Neuronal stem cell (in vitro differentiated cells): ENCODE results near the gene EXT2.

ENCODE experiments used
- DNase-seq: peaks from one replicate; pipeline ENCODE4 v3.0.0-alpha.2; 2013; ENCODE audit warnings: low spot score
- H2AFZ ChIP-seq: one replicate; pipeline ENCODE4 v1.6.1; 2013; ENCODE audit warnings: mild to moderate bottlenecking, low read length, inconsistent platforms
- H2AK5ac ChIP-seq: 2 replicates; pipeline ENCODE4 v1.6.1; 2013; ENCODE audit warnings: low read depth, mild to moderate bottlenecking, inconsistent platforms, low read length, moderate library complexity, mixed read lengths
- H2BK120ac ChIP-seq: 2 replicates; pipeline ENCODE4 v1.6.1; 2013; ENCODE audit warnings: low read depth, mild to moderate bottlenecking, inconsistent platforms, low read length, moderate library complexity, mixed read lengths
- H2BK12ac ChIP-seq: one replicate; pipeline ENCODE4 v1.6.1; 2013; ENCODE audit warnings: low read length, inconsistent platforms
- H2BK15ac ChIP-seq: 2 replicates; pipeline ENCODE4 v1.6.1; 2013; ENCODE audit warnings: mild to moderate bottlenecking, low read length, inconsistent platforms, mixed read lengths
- H2BK5ac ChIP-seq: one replicate; pipeline ENCODE4 v1.6.1; 2013; ENCODE audit warnings: inconsistent platforms, mild to moderate bottlenecking, low read length, moderate library complexity
- H3K14ac ChIP-seq: one replicate; pipeline ENCODE4 v1.6.1; 2013; ENCODE audit warnings: low read length, inconsistent platforms
- H3K18ac ChIP-seq: 2 replicates; pipeline ENCODE4 v1.6.1; 2013; ENCODE audit warnings: low read length, inconsistent platforms
- H3K23ac ChIP-seq: 2 replicates; pipeline ENCODE4 v1.6.1; 2013; ENCODE audit warnings: low read depth, mild to moderate bottlenecking, mixed read lengths, low read length, inconsistent platforms; ENCODE audit not compliant: poor library complexity
- H3K27ac ChIP-seq: replicated peaks from 3 replicates; pipeline ENCODE4 v1.5.1; 2013; ENCODE audit warnings: low read length, inconsistent platforms
- H3K27me3 ChIP-seq, 3 experiments: 2 replicates each; pipeline ENCODE4 v1.6.1; 2013; ENCODE audit warnings: low read length in 3 of 3, mild to moderate bottlenecking in 2 of 3, inconsistent platforms in 1 of 3, low read depth in 1 of 3, mixed read lengths in 1 of 3, moderate library complexity in 1 of 3; ENCODE audit not compliant: control insufficient read depth in 3 of 3, insufficient read depth in 3 of 3
- H3K36me3 ChIP-seq, 2 donors: replicated peaks in 1 of 2; 2 replicates each; pipeline ENCODE4 v1.6.1; 2013; ENCODE audit warnings: low read length in 2 of 2; ENCODE audit not compliant: control insufficient read depth in 2 of 2, insufficient read depth in 2 of 2
- H3K4ac ChIP-seq: 2 replicates; pipeline ENCODE4 v1.6.1; 2013; ENCODE audit warnings: inconsistent platforms, mild to moderate bottlenecking, low read length, moderate library complexity
- H3K4me1 ChIP-seq, 2 donors: 1 replicate in 1 of 2; 2 replicates in 1 of 2; pipeline ENCODE4 v1.6.1; 2013; ENCODE audit warnings: low read length in 2 of 2, low read depth in 1 of 2; ENCODE audit not compliant: control insufficient read depth in 2 of 2, insufficient read depth in 1 of 2
- H3K4me2 ChIP-seq: one replicate; pipeline ENCODE4 v1.6.1; 2013; ENCODE audit warnings: mild to moderate bottlenecking, low read length, inconsistent platforms; ENCODE audit not compliant: insufficient read depth, poor library complexity, severe bottlenecking
- H3K4me3 ChIP-seq, 2 donors: 2 replicates each; pipeline ENCODE4 v1.5.1; 2013; ENCODE audit warnings: low read length in 2 of 2, mild to moderate bottlenecking in 2 of 2, inconsistent platforms in 1 of 2, moderate library complexity in 1 of 2
- H3K79me1 ChIP-seq: one replicate; pipeline ENCODE4 v1.6.1; 2013; ENCODE audit warnings: low read depth, mild to moderate bottlenecking, inconsistent platforms, low read length, moderate library complexity
- H3K9ac ChIP-seq: one replicate; pipeline ENCODE4 v1.6.1; 2013; ENCODE audit warnings: mild to moderate bottlenecking, low read depth, low read length, inconsistent platforms; ENCODE audit not compliant: poor library complexity
- H3K9me3 ChIP-seq, 2 donors: replicated peaks in 1 of 2; 2 replicates each; pipeline versions ENCODE3 to v1.6.1; 2013; ENCODE audit warnings: low read length in 2 of 2, mild to moderate bottlenecking in 2 of 2, inconsistent platforms in 1 of 2, low read depth in 1 of 2, mixed read lengths in 1 of 2, moderate library complexity in 1 of 2; ENCODE audit not compliant: control insufficient read depth in 2 of 2, insufficient read depth in 1 of 2
- H4K8ac ChIP-seq: one replicate; pipeline ENCODE4 v1.6.1; 2013; ENCODE audit warnings: low read depth, mild to moderate bottlenecking, inconsistent platforms, low read length, moderate library complexity
- H4K91ac ChIP-seq: one replicate; pipeline ENCODE4 v1.6.1; 2013; ENCODE audit warnings: low read length, low read depth, mild to moderate bottlenecking, inconsistent platforms; ENCODE audit not compliant: poor library complexity
- WGBS, 2 donors: extraction: QIAGEN DNeasy Blood & Tissue Kit; methylation state at CpG; one replicate each; pipeline ENCODE4 v1.1.7; 2013; ENCODE audit warnings: missing lambda C conversion rate in 2 of 2, mixed read lengths in 1 of 2; ENCODE audit not compliant: insufficient read length in 2 of 2, insufficient replicate concordance in 1 of 2; ENCODE audit errors: extremely low coverage in 2 of 2; 5-methylcytosine and 5-hydroxymethylcytosine counted together

EXT2 gene

GRCh38 chr11:44208976-44209603, 113.6 kb downstream of the EXT2 start:
- no CpG with 5 or more reads among the region's 2 CpGs for WGBS, 2 donors
- no peak overlapping the region for H2AK5ac ChIP-seq
- H3K79me1 ChIP-seq: no peaks in the 10 kb centered on the region
- no peak overlapping the region for H2BK15ac ChIP-seq
- no peak overlapping the region for H3K18ac ChIP-seq
- no peak overlapping the region for H3K14ac ChIP-seq
- no peak overlapping the region for H3K27ac ChIP-seq
- H2BK5ac ChIP-seq: no peak overlapping the region
- no peak overlapping the region for H3K9ac ChIP-seq
- H3K9me3 ChIP-seq: peaks cover 0 to 7% of the 10 kb centered on the region in 2 donors
- no peak overlapping the region for H3K23ac ChIP-seq
- no peaks in the 10 kb centered on the region for H3K27me3 ChIP-seq
- no peak overlapping the region for H2AFZ ChIP-seq
- H4K8ac ChIP-seq: no peak overlapping the region
- DNase-seq: no peak
- peaks cover 3% of the 10 kb centered on the region in 2 donors for H3K4me1 ChIP-seq
- no peak overlapping the region for H3K4me2 ChIP-seq
- no peak overlapping the region for H3K4me3 ChIP-seq
- H4K91ac ChIP-seq: no peak overlapping the region
- no peak overlapping the region for H2BK12ac ChIP-seq
- H3K36me3 ChIP-seq: peaks cover 0 to 2% of the 10 kb centered on the region in 2 donors
- H2BK120ac ChIP-seq: no peak overlapping the region
- H3K4ac ChIP-seq: no peak overlapping the region

- Histone ChIP-seq H3K4me1 (peaks cover under 1 to 3% of the 10 kb centered on the region in 2 donors), H2AFZ (no peak overlapping the region), H2BK120ac (no peak overlapping the region), H2AK5ac (no peak overlapping the region), H3K27ac (no peak overlapping the region), H3K9ac (no peak overlapping the region), H2BK15ac (no peak overlapping the region), H2BK5ac (no peak overlapping the region), H3K4ac (no peak overlapping the region), H3K4me3 (no peak overlapping the region), H4K91ac (no peak overlapping the region), H3K14ac (no peak overlapping the region), H4K8ac (no peak overlapping the region), H3K4me2 (no peak overlapping the region), H3K9me3 (peaks cover 0 to 7% of the 10 kb centered on the region in 2 donors), H3K79me1 (no peaks in the 10 kb centered on the region), H3K36me3 (no peaks in the 10 kb centered on the region), H3K18ac (no peak overlapping the region), H3K23ac (no peak overlapping the region), H2BK12ac (no peak overlapping the region), H3K27me3 (no peaks in the 10 kb centered on the region)
- no peak for DNase-seq
- WGBS, 2 donors: no CpG with 5 or more reads among the region's 6 CpGs
These were observed 116.7 kb downstream of the EXT2 start for GRCh38 chr11:44212128-44212527.

- no peak overlapping the region for H4K8ac ChIP-seq
- no peak overlapping the region for H3K27ac ChIP-seq
- WGBS, 2 donors: no CpG with 5 or more reads among the region's 1 CpG
- H3K79me1 ChIP-seq: no peaks in the 10 kb centered on the region
- no peak overlapping the region for H2BK5ac ChIP-seq
- no peak overlapping the region for H2AK5ac ChIP-seq
- H3K4me1 ChIP-seq: no peaks in the 10 kb centered on the region
- no peak overlapping the region for H3K4ac ChIP-seq
- no peak overlapping the region for H2BK12ac ChIP-seq
- no peak overlapping the region for H3K18ac ChIP-seq
- H3K14ac ChIP-seq: no peak overlapping the region
- H3K9ac ChIP-seq: no peak overlapping the region
- no peak overlapping the region for H2BK120ac ChIP-seq
- no peaks in the 10 kb centered on the region for H3K36me3 ChIP-seq
- no peak overlapping the region for H2AFZ ChIP-seq
- H3K9me3 ChIP-seq: peaks cover 0 to 7% of the 10 kb centered on the region in 2 donors
- no peak overlapping the region for H4K91ac ChIP-seq
- no peak overlapping the region for H2BK15ac ChIP-seq
- no peak overlapping the region for H3K23ac ChIP-seq
- H3K27me3 ChIP-seq: no peaks in the 10 kb centered on the region
- H3K4me3 ChIP-seq: no peak overlapping the region
- H3K4me2 ChIP-seq: no peak overlapping the region
- no peak for DNase-seq
These were observed 117.7 kb downstream of the EXT2 start for GRCh38 chr11:44213148-44213547.

GRCh38 chr11:44217432-44217831, 122.0 kb downstream of the EXT2 start:
- Histone ChIP-seq H4K91ac (no peak overlapping the region), H3K4me1 (no peaks in the 10 kb centered on the region), H2BK120ac (no peak overlapping the region), H3K27ac (no peak overlapping the region), H3K27me3 (no peaks in the 10 kb centered on the region), H3K23ac (no peak overlapping the region), H3K14ac (no peak overlapping the region), H3K9me3 (peaks cover 0 to 5% of the 10 kb centered on the region in 2 donors), H2BK15ac (no peak overlapping the region), H2AK5ac (no peak overlapping the region), H3K79me1 (no peaks in the 10 kb centered on the region), H3K4ac (no peak overlapping the region), H3K36me3 (no peaks in the 10 kb centered on the region), H3K4me3 (no peak overlapping the region), H3K4me2 (no peak overlapping the region), H2AFZ (no peak overlapping the region), H2BK12ac (no peak overlapping the region), H4K8ac (no peak overlapping the region), H3K18ac (no peak overlapping the region), H3K9ac (no peak overlapping the region), H2BK5ac (no peak overlapping the region)
- no peak for DNase-seq
- WGBS, 2 donors: no CpG with 5 or more reads among the region's 1 CpG
